OCI-LY7 (cell line): Measurements from ENCODE around the gene SPTLC2.

Source experiments
- CTCF ChIP-seq: fragments of 200-600 bp; sonication (generic); conservative IDR thresholded peaks from 2 replicates; pipeline ENCODE4 v1.5.1; 2014; ENCODE audit warnings: mild to moderate bottlenecking, antibody characterized with exemption, low read length, moderate library complexity, mixed read lengths
- EZH2phosphoT487 ChIP-seq: fragments of 200-600 bp; sonication (generic); IDR thresholded peaks from 2 replicates; pipeline ENCODE4 v1.6.1; 2018; ENCODE audit warnings: low read depth, borderline replicate concordance, mild to moderate bottlenecking, mixed run types, antibody characterized with exemption, low read length, moderate library complexity, mixed read lengths

- TF ChIP-seq CTCF: no peak
- no peak for TF ChIP-seq EZH2phosphoT487
Observed at GRCh38 chr14:77623201-77623600, 6.8 kb upstream of the SPTLC2 start.
